Sciatic nerve (tissue), 2 donors: ENCODE data around the gene VPS37D. TPM values are rescaled to one million over a fixed set of nuclear protein-coding genes. Genes with fewer than 3 reads are reported as not detected.
"Not testable (repeated sequence)": the region's sequence is repeated elsewhere in the genome, so short reads cannot be mapped to it uniquely, and the experiment has no call there.

Experiments used
- ATAC-seq: fragments of 200-7000 bp; cut with Tn5 transposase; one replicate; pipeline ENCODE4 v1.9.1; 2020; ENCODE audit warnings: mild to moderate bottlenecking, moderate library complexity
- DNase-seq: peaks from one replicate; pipeline ENCODE4 v3.0.0-alpha.2; 2020; ENCODE audit warnings: low spot score
- intact Hi-C: fragments of 100-400 bp; cut with DNase I; formaldehyde crosslinking; loops from one replicate; pipeline ENCODE4 v1.14.2; 2022
- microRNA-seq: library from miRNA; unstranded; fragments of <30 nt; microRNA quantifications from one replicate; pipeline ENCODE4 v1.2.0, GENCODE V29; 2020
- total RNA-seq: library from RNA; stranded (reverse); fragmentation: NEBNext Ultra II Directional; extraction: Animal tissue kit (Norgen Biotek cat#: 25700); gene quantifications from one replicate; pipeline ENCODE4 v1.2.1, GENCODE V29; 2021
- donor health status: DM: no; HTN: no; CAD: no.
- donor health status: DM: no; HTN: no; CAD: no.

VPS37D gene
- total RNA-seq, 1 donor from 2014 or later: 4.5 TPM

- intact Hi-C loops: no loop called here
- DNase-seq (no peak), ATAC-seq (no peak)
Observed at GRCh38 chr7:73718438-73718881, 50.8 kb downstream of the VPS37D start.

GRCh38 chr7:73718905-73719805, 51.5 kb downstream of the VPS37D start, which contains the start of gene STX1A:
TSS of gene STX1A (minus strand) at chr7:73719669. CDS start at chr7:73719631, 38 bp downstream.
- DNase-seq (peak; percentile 78), ATAC-seq (peak; percentile 63)
- intact Hi-C loops: no loop called here

DNA sequence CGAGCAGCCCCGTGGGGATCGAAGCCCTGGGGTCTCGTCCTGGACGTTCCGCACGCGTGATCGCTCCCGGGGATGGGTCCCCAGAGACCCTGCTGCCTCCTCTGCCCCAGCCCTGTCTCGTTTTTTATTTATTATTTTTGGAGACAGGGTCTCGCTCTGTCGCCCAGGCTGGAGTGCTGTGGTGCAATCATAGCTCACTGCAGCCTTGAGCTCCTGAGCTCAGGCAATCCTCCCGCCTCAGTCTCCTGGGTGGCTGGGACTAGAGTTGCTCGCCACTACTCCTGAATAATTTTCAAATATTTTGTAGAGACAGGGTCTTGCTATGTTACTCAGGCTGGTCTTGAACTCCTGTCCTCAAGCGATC, 52.2 kb downstream of the VPS37D start:
- DNase-seq (no peak), ATAC-seq (peak; percentile 35)
- intact Hi-C loops: no loop called here

GRCh38 chr7:73720443-73720842, 52.8 kb downstream of the VPS37D start:
- DNase-seq, intact Hi-C loops, ATAC-seq: not testable (repeated sequence)

GRCh38 chr7:73721377-73721817, 53.8 kb downstream of the VPS37D start:
- intact Hi-C loops: no loop called here
- ATAC-seq: no peak
- DNase-seq: no peak

Small RNA genes within 50 kb of the gene (microRNA-seq; reads per million reads assigned to microRNA genes)
- not detected for gene MIR4284

Other genes starting within 250 kb of the VPS37D start
- gene FZD9, start 234.1 kb upstream of the VPS37D start, total RNA-seq: 0.71 TPM
- gene BAZ1B, start 145.5 kb upstream of the VPS37D start, total RNA-seq: 66.9 TPM
- gene BCL7B, start 110.1 kb upstream of the VPS37D start, total RNA-seq: 38.6 TPM
- gene TBL2, start 89.3 kb upstream of the VPS37D start, total RNA-seq: 27.1 TPM
- gene MLXIPL, start 43.3 kb upstream of the VPS37D start, total RNA-seq: 23.8 TPM
- 10.5 TPM for gene DNAJC30, start 15.6 kb downstream of the VPS37D start, total RNA-seq
- 47.4 TPM for gene BUD23, start 15.8 kb downstream of the VPS37D start, total RNA-seq
- 7.5 TPM for gene STX1A, start 51.8 kb downstream of the VPS37D start, total RNA-seq
- gene ABHD11, start 71.0 kb downstream of the VPS37D start, total RNA-seq: 10.7 TPM
- gene CLDN3, start 102.4 kb downstream of the VPS37D start, total RNA-seq: not detected
- 0.85 TPM for gene CLDN4, start 163.2 kb downstream of the VPS37D start, total RNA-seq
- gene METTL27, start 174.7 kb downstream of the VPS37D start, total RNA-seq: 6.2 TPM
- gene TMEM270, start 193.3 kb downstream of the VPS37D start, total RNA-seq: not detected